HCT116 (cell line): ENCODE measurements around the gene HAUS1. TPM values are rescaled to one million over a fixed set of nuclear protein-coding genes. Genes with fewer than 3 reads are reported as not detected.
A peak's percentile ranks its signal among the peaks of the same experiment; 100 is the strongest.

Source experiments
- ATAC-seq: fragments of 200-7000 bp; cut with Tn5 transposase; 2 replicates; pipeline ENCODE4 v1.9.1; 2020; ENCODE audit warnings: mild to moderate bottlenecking, moderate library complexity
- BruUV-seq: library from RNA; stranded (reverse); fragments of 400-500 nt; replicated peaks from 2 replicates; lab custom pipeline; 2021; lab: Mats Ljungman, UMichigan
- CTCF ChIA-PET: fragments of 300-600 bp; sonication (Branson Sonifier 250); formaldehyde crosslinking; loops from one replicate; lab custom pipeline; 2021; ENCODE audit warnings: antibody characterized with exemption; lab: Charles Lee
- POLR2A ChIA-PET: fragments of 300-600, 350-600 bp; sonication (Branson Sonifier 250); formaldehyde crosslinking; loops from one replicate; lab custom pipeline; 2021; ENCODE audit warnings: antibody characterized with exemption; lab: Charles Lee
- RAD21 ChIA-PET, 2 experiments: fragments of 300-600 bp; sonication (Branson Sonifier 250); formaldehyde crosslinking; loops; one replicate each; lab custom pipeline; 2023; ENCODE audit warnings: low total read pairs in 2 of 2; ENCODE audit not compliant: uncharacterized antibody in 2 of 2, unreplicated experiment in 2 of 2, low non-redundant PET in 1 of 2; lab: Charles Lee
- DNase-seq: peaks from one replicate; pipeline ENCODE4 v3.0.0-alpha.2; 2010; ENCODE audit warnings: low read depth, low spot score
- H2AFZ ChIP-seq: fragments of 200-600 bp; shearing (Covaris generic), sonication (generic); 2 replicates; pipeline ENCODE4 v1.6.1; 2017; ENCODE audit warnings: low read depth, mixed run types, mixed read lengths, antibody characterized with exemption, low read length; ENCODE audit not compliant: poor library complexity, severe bottlenecking
- H3K27ac ChIP-seq: 2 replicates; pipeline ENCODE4 v1.5.1; 2012; ENCODE audit warnings: low read depth, low read length
- H3K27me3 ChIP-seq: fragments of 200-600 bp; sonication (generic); 2 replicates; pipeline ENCODE4 v1.6.1; 2016; ENCODE audit warnings: mixed run types, low read length, mixed read lengths; ENCODE audit not compliant: insufficient read depth
- H3K36me3 ChIP-seq, 2 experiments: fragments of 200-500 bp in 1 of 2; fragments of 200-600 bp in 1 of 2; sonication (Bioruptor generic) in 1 of 2; sonication (generic) in 1 of 2; 2 replicates each; pipeline versions ENCODE4 v1.5.1 to v1.6.1; 2014 to 2016; ENCODE audit warnings: low read length in 2 of 2, inconsistent platforms in 1 of 2, mixed read lengths in 1 of 2, mixed run types in 1 of 2; ENCODE audit not compliant: insufficient read depth in 2 of 2, control insufficient read depth in 1 of 2
- H3K4me1 ChIP-seq, 2 experiments: fragments of 200-600 bp in 1 of 2; sonication (generic) in 1 of 2; 2 replicates each; pipeline versions ENCODE4 v1.5.1 to v1.6.1; 2012 to 2017; ENCODE audit warnings: low read length in 2 of 2, inconsistent platforms in 1 of 2, mild to moderate bottlenecking in 1 of 2, mixed read lengths in 1 of 2, mixed run types in 1 of 2, moderate library complexity in 1 of 2; ENCODE audit not compliant: insufficient read depth in 2 of 2, control insufficient read depth in 1 of 2
- H3K4me2 ChIP-seq: fragments of 200-600 bp; sonication (generic); 2 replicates; pipeline ENCODE4 v1.6.1; 2017; ENCODE audit warnings: mixed run types, low read length, mixed read lengths
- H3K4me3 ChIP-seq, 2 experiments: fragments of 200-600 bp in 1 of 2; sonication (generic) in 1 of 2; replicated peaks in 1 of 2; 2 replicates each; pipeline ENCODE4 v1.5.1; 2011 to 2016; ENCODE audit warnings: low read length in 2 of 2, control low read depth in 1 of 2, low read depth in 1 of 2, mild to moderate bottlenecking in 1 of 2, mixed read lengths in 1 of 2, mixed run types in 1 of 2
- H3K79me2 ChIP-seq: fragments of 200-600 bp; sonication (generic); 2 replicates; pipeline ENCODE4 v1.6.1; 2017; ENCODE audit warnings: mild to moderate bottlenecking, mixed run types, low read length, moderate library complexity, mixed read lengths; ENCODE audit not compliant: insufficient read depth
- H3K9ac ChIP-seq: fragments of 200-600 bp; sonication (generic); 2 replicates; pipeline ENCODE4 v1.6.1; 2016; ENCODE audit warnings: low read length, mixed read lengths
- H3K9me2 ChIP-seq: fragments of 200-600 bp; sonication (generic), shearing (Covaris generic); 2 replicates; pipeline ENCODE4 v1.6.1; 2017; ENCODE audit warnings: mixed run types, mild to moderate bottlenecking, moderate library complexity; ENCODE audit not compliant: insufficient read depth
- H3K9me3 ChIP-seq, 2 experiments: fragments of 200-500 bp in 1 of 2; fragments of 200-600 bp in 1 of 2; sonication (Bioruptor generic) in 1 of 2; sonication (generic) in 1 of 2; 2 replicates each; pipeline ENCODE4 v1.6.1; 2014 to 2017; ENCODE audit warnings: low read length in 2 of 2, mixed read lengths in 2 of 2, inconsistent platforms in 1 of 2, low read depth in 1 of 2, mild to moderate bottlenecking in 1 of 2, mixed run types in 1 of 2, moderate library complexity in 1 of 2; ENCODE audit not compliant: control insufficient read depth in 1 of 2, insufficient read depth in 1 of 2
- H4K20me1 ChIP-seq: fragments of 200-600 bp; sonication (generic), shearing (Covaris generic); 2 replicates; pipeline ENCODE4 v1.6.1; 2017; ENCODE audit warnings: mixed run types, mild to moderate bottlenecking, moderate library complexity; ENCODE audit not compliant: insufficient read depth
- CBX3 ChIP-seq: IDR thresholded peaks from 2 replicates; pipeline ENCODE4 v1.6.1; 2012; ENCODE audit warnings: low read depth
- CEBPB ChIP-seq: IDR thresholded peaks from 2 replicates; pipeline ENCODE4 v1.6.1; 2012; ENCODE audit warnings: low read depth
- EGR1 ChIP-seq: IDR thresholded peaks from 2 replicates; pipeline ENCODE4 v1.6.1; 2012; ENCODE audit warnings: low read depth
- EZH2 ChIP-seq: fragments of 200-600 bp; sonication (generic); IDR thresholded peaks from 2 replicates; pipeline ENCODE4 v1.6.1; 2017; ENCODE audit warnings: antibody characterized with exemption, mixed run types
- EZH2phosphoT487 ChIP-seq: fragments of 200-600 bp; IDR thresholded peaks from 2 replicates; pipeline ENCODE4 v1.6.1; 2018; ENCODE audit warnings: antibody characterized with exemption, borderline replicate concordance
- FOSL1 ChIP-seq: IDR thresholded peaks from 2 replicates; pipeline ENCODE4 v1.6.1; 2012; ENCODE audit warnings: low read depth
- POLR2A ChIP-seq: IDR thresholded peaks from 2 replicates; pipeline ENCODE4 v1.7.0; 2011; ENCODE audit warnings: borderline replicate concordance; ENCODE audit not compliant: insufficient read depth, insufficient read length; ENCODE audit errors: extremely low read depth
- POLR2AphosphoS5 ChIP-seq: IDR thresholded peaks from 2 replicates; pipeline ENCODE4 v1.6.1; 2011; ENCODE audit warnings: mild to moderate bottlenecking, low read depth, low read length, moderate library complexity
- SRF ChIP-seq: IDR thresholded peaks from 2 replicates; pipeline ENCODE4 v1.6.1; 2012; ENCODE audit warnings: low read depth
- TCF7L2 ChIP-seq: IDR thresholded peaks from 2 replicates; pipeline ENCODE4 v1.7.0; 2011; ENCODE audit warnings: borderline replicate concordance, inconsistent platforms; ENCODE audit not compliant: insufficient read depth, insufficient read length; ENCODE audit errors: extremely low read depth
- ZFX ChIP-seq: fragments of 450-650 bp; IDR thresholded peaks from 2 replicates; pipeline ENCODE4 v1.6.1; 2017
- intact Hi-C: fragments of 100-400 bp; cut with micrococcal nuclease; formaldehyde crosslinking; loops from 2 replicates; pipeline ENCODE4 v1.10.0; 2022
- total RNA-seq: library from RNA; stranded (reverse); gene quantifications from one replicate; pipeline ENCODE4 v1.2.1, GENCODE V29; 2021; ENCODE audit not compliant: unreplicated experiment
- TF ChIP-seq, protein P1 (sequence below): IDR thresholded peaks from 2 replicates; pipeline ENCODE4 v1.6.1; 2011; ENCODE audit warnings: mild to moderate bottlenecking, low read length, moderate library complexity; ENCODE audit not compliant: insufficient replicate concordance; ENCODE audit errors: extremely low read depth
- TF ChIP-seq, protein P2 (sequence below): IDR thresholded peaks from 2 replicates; pipeline ENCODE4 v1.6.1; 2012

The HAUS1 gene
- total RNA-seq, 1 experiment from 2014 or later = 46.2 TPM

DNA sequence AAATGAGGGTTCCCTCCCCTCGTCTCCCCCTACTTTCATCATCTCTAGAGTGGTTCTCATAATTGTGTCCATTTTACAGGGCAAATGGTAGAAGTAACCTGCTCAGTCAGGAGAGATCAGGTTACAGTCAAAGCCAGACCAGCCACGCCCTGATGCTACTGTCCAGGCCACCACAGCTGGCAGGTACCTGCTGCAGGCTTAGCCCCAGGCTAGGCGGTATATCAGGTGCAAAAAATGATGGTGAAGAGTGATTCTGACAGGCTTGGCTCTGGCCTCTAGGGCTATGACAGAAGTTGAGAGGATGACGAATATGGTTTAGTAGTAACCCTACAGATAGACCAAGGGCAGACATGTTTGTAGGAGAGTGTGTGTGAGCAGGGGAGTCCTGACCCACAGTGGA lies 67.1 kb downstream of the HAUS1 start:
- no peak overlapping the region for H3K9ac ChIP-seq
- TF ChIP-seq EGR1 (no peak), EZH2 (no peak), POLR2A (no peak), ZFX (no peak), POLR2AphosphoS5 (no peak)
- ChIA-PET POLR2A (no interaction called here), CTCF (interaction anchor here (1.0 kb wide), 1 partner anchor 12 kb away, joined by 3 read pairs; no protein-coding TSS in a partner anchor), RAD21 (no interaction called here)
- no peak overlapping the region for H3K4me3 ChIP-seq
- no peaks in the 10 kb centered on the region for H3K9me2 ChIP-seq
- H3K27ac ChIP-seq = no peak overlapping the region
- peak overlapping the region; percentile 30; the same call in 1 of the 2 replicates for H3K4me2 ChIP-seq
- BruUV-seq = no TSS peak
- no peak for ATAC-seq
- intact Hi-C loops = loop anchor here (5.0 kb wide), 1 partner anchor 161 kb away; a partner anchor contains a TSS
- H3K4me1 ChIP-seq = peaks cover 14 to 44% of the 10 kb centered on the region in 2 experiments
- H3K79me2 ChIP-seq = peaks cover 24% of the 10 kb centered on the region
- no peaks in the 10 kb centered on the region for H3K27me3 ChIP-seq
- H4K20me1 ChIP-seq = no peaks in the 10 kb centered on the region
- H3K9me3 ChIP-seq = no peaks in the 10 kb centered on the region
- H2AFZ ChIP-seq = no peak overlapping the region
- no peaks in the 10 kb centered on the region for H3K36me3 ChIP-seq
- DNase-seq = no peak

DNA sequence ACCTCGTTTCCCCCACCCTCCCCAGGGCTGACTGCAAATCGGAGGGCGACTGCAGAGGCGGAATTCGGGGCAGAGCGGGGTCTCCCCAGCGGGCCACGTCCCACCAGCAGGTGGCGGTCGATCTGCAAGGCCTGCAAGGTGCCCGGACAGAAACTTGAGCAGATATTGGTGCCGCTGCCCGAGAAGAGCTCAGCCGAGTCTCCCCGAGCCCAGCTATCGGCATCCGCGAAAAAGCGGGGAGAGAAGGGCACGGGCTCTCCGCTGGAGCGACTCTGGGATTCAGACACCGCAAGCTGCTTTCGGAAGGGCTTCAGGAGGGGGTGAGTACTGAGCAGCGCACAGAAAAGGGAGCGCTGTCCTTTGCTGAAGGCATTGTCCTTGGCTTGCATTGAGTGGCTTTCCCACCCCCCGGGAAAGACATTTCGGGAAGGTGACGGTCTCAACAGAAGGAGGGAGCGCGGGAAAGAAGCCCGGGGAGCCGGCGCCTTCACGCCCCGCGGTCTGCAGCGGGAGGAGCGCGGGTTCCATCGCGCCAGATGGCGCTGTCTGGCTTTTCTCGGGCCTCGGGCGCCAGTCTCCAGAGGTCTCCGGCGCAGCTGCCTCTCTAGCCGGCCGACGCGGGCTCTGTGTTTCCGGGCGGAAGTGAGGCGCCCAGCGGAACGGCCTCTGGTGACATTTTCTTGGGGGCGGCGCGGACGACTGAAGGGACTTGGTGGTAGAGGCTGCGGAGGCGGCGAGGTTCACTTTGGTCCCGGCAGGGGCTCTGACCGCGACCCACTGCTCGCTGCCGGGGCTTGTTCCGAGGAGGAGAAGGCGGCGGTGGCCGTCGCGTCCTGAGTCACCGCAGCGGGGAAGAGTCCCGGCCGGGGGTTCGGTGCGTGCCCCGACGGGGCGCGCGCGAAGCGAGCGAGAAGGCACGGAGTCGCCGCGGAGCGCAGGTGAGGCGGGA lies 69.5 kb downstream of the HAUS1 start:
- ATAC-seq (peak; percentile 92), DNase-seq (peak; percentile 82)
- ChIA-PET RAD21 (interaction anchor here (1.0 to 1.6 kb wide), 4 partner anchors 25 to 484 kb away, joined by 3 to 6 read pairs (median 4); no protein-coding TSS in a partner anchor), POLR2A (interaction anchor here (1.2 to 2.3 kb wide), 4 partner anchors 10 to 66 kb away, joined by 3 to 10 read pairs (median 6); no protein-coding TSS in a partner anchor), CTCF (interaction anchor here (0.6 to 2.2 kb wide), 30 partner anchors 9 to 484 kb away, joined by 3 to 25 read pairs (median 4); partner anchors contain the start of gene LOXHD1)
- intact Hi-C loops = loop anchor here (1.0 to 5.0 kb wide), 4 partner anchors 19 to 485 kb away; a partner anchor contains a TSS
- H3K36me3 ChIP-seq = no peaks in the 10 kb centered on the region
- peak overlapping the region; percentile 90 to 94 for H3K4me3 ChIP-seq
- H3K79me2 ChIP-seq = peaks cover 47% of the 10 kb centered on the region
- H3K9me3 ChIP-seq = no peaks in the 10 kb centered on the region
- no peaks in the 10 kb centered on the region for H3K27me3 ChIP-seq
- H3K27ac ChIP-seq = peak overlapping the region; percentile 83
- no peaks in the 10 kb centered on the region for H3K9me2 ChIP-seq
- no peaks in the 10 kb centered on the region for H4K20me1 ChIP-seq
- peak overlapping the region; percentile 99 for H2AFZ ChIP-seq
- H3K4me2 ChIP-seq = peak overlapping the region; percentile 98
- peak overlapping the region; percentile 87 for H3K9ac ChIP-seq
- BruUV-seq = no TSS peak
- H3K4me1 ChIP-seq = peaks cover 14 to 44% of the 10 kb centered on the region in 2 experiments
- TF ChIP-seq EZH2phosphoT487 (no peak), ZFX (no peak), CEBPB (no peak), SRF (no peak), CBX3 (peak; percentile 77), POLR2AphosphoS5 (peak; percentile 89), TCF7L2 (peak; percentile 48), FOSL1 (no peak)
- TF ChIP-seq, protein P1, sequence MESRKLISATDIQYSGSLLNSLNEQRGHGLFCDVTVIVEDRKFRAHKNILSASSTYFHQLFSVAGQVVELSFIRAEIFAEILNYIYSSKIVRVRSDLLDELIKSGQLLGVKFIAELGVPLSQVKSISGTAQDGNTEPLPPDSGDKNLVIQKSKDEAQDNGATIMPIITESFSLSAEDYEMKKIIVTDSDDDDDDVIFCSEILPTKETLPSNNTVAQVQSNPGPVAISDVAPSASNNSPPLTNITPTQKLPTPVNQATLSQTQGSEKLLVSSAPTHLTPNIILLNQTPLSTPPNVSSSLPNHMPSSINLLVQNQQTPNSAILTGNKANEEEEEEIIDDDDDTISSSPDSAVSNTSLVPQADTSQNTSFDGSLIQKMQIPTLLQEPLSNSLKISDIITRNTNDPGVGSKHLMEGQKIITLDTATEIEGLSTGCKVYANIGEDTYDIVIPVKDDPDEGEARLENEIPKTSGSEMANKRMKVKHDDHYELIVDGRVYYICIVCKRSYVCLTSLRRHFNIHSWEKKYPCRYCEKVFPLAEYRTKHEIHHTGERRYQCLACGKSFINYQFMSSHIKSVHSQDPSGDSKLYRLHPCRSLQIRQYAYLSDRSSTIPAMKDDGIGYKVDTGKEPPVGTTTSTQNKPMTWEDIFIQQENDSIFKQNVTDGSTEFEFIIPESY = no peak
- TF ChIP-seq, protein P2, sequence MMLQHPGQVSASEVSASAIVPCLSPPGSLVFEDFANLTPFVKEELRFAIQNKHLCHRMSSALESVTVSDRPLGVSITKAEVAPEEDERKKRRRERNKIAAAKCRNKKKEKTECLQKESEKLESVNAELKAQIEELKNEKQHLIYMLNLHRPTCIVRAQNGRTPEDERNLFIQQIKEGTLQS = no peak
